IPS-20b (cell line): ENCODE measurements around the gene HSPA2.

ENCODE experiments used
- H3K27ac ChIP-seq: one replicate; pipeline ENCODE4 v1.5.1; 2013; ENCODE audit warnings: low read length
- H3K27me3 ChIP-seq: 2 replicates; pipeline ENCODE4 v1.6.1; 2013; ENCODE audit warnings: mild to moderate bottlenecking, low read length, inconsistent platforms; ENCODE audit not compliant: insufficient read depth
- H3K36me3 ChIP-seq: 2 replicates; pipeline ENCODE4 v1.6.1; 2013; ENCODE audit warnings: low read depth, mild to moderate bottlenecking, inconsistent platforms, low read length, moderate library complexity; ENCODE audit not compliant: insufficient read depth
- H3K4me1 ChIP-seq: 2 replicates; pipeline ENCODE4 v1.6.1; 2013; ENCODE audit warnings: mild to moderate bottlenecking, control low read depth, inconsistent platforms, low read length, moderate library complexity; ENCODE audit not compliant: insufficient read depth
- H3K4me3 ChIP-seq: 2 replicates; pipeline ENCODE4 v1.5.1; 2013; ENCODE audit warnings: mild to moderate bottlenecking, low read length, inconsistent platforms
- H3K9ac ChIP-seq: 2 replicates; pipeline ENCODE4 v1.6.1; 2013; ENCODE audit warnings: low read depth, mild to moderate bottlenecking, inconsistent platforms, low read length, moderate library complexity
- H3K9me3 ChIP-seq: 2 replicates; pipeline ENCODE4 v1.6.1; 2013; ENCODE audit warnings: mild to moderate bottlenecking, low read depth, low read length, inconsistent platforms; ENCODE audit not compliant: insufficient read depth

HSPA2 gene

DNA sequence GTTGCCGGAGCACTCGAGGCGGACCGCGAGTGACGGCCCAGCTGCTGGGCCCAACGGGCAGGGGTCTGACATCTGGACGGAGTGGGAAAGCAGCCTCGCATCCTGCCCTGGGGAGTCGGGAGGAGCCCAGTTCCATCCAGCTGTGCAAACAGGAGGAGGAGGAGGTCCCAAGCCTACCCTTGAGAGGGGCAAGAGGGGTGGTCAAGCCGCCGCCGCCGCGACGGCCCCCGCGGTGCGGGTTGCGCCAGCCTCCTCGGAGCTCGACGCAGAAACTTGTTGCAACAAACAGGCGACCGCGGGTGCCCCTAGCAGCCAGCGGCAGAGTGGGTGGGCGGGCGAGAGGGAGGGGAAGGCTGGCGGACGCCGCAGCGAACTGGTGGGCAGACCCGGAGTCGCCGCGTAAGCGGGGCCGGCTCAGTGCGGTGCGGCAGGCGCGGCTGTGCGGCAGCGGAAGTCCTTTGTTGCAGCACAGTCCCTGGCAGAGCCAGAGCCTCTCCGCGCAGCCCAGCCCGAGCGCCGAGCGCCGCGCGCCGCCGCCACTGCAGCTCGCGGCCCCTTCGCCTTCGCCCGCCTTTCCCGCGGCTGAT is 36.1 kb upstream of the HSPA2 start, which contains the start of gene ZBTB1:
Gene ZBTB1, plus strand, starts transcription at position 461 of the 587 bp plus-strand sequence. CDS start 16,735 bp downstream, outside the sequence.
- Histone ChIP-seq H3K9me3 (no peaks in the 10 kb centered on the region), H3K36me3 (no peaks in the 10 kb centered on the region), H3K4me1 (peaks cover 30% of the 10 kb centered on the region), H3K9ac (peak within 1 kb of the TSS; percentile 97), H3K4me3 (peak within 1 kb of the TSS; percentile 96), H3K27ac (peak within 1 kb of the TSS; percentile 98), H3K27me3 (no peaks in the 10 kb centered on the region)

DNA sequence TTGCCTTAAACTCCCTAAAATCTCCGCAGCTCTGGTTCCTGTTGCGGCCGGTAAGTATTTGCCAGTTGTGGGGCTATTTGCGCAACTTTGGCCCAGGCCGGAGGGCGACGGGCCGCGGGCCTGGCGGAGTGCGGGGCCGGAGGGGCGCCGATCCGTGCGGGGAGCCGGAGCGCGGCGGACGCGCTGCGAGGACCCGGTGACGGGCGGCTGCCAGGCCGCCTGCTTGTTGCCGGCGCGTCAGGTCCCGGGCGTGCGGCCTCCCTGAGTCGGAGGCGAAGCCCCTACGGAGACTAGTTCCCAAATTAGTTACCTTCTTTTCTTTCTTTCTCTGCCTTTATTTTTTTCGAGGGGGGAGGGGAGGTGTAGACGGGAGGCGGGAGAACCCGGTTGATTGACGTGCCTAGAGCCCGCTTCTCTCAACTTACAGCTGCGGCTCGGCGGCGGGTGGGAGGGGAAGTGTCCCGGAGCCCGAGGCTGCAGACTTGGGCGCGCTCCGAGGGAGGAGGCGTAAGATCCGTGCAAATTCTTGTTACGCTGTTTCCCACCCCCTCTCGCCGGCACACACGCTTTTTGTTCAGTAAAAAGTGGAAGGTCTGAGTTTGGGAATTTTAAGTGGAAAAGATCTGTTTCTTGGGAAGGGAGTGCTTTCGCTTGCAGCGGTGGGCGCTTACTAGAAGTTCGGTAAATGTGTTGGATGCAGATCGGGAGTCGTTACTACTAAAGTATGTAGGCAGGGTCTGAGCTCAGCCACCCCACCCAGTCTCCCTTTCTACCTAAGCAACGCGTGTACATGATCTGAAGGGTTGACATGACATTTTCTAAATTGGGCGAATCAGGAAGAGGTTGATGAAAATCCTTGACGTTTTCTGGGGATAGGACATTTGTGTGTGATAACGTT is 35.4 kb upstream of the HSPA2 start:
- Histone ChIP-seq H3K9me3 (no peaks in the 10 kb centered on the region), H3K27ac (peak overlapping the region; percentile 98), H3K27me3 (no peaks in the 10 kb centered on the region), H3K9ac (peak overlapping the region; percentile 97), H3K36me3 (no peaks in the 10 kb centered on the region), H3K4me3 (peak overlapping the region; percentile 96), H3K4me1 (peaks cover 32% of the 10 kb centered on the region)

DNA sequence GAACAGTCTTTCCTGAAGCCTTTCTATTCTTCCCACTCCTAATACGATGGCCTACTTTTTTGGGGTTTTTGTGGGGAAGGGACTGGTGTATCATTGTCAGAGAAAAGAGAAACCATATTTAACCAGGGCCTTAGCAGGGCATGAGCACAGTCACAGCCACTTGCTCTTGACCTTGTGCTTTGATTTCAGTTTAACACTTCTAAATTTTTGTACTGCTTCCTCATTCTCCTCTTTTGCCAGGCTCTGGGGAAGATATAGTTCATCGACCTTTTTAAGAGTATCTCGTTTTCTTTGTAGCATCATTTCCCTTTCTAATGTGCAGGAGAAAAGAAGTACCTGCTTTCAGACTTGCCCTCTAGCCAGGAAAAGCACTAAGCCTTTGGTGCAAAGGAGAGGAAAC is 33.8 kb upstream of the HSPA2 start:
- H3K9me3 ChIP-seq, result no peaks in the 10 kb centered on the region
- no peak overlapping the region; the same call in 1 of the 2 replicates for H3K9ac ChIP-seq
- H3K4me3 ChIP-seq, result peak overlapping the region; percentile 3; the same call in 1 of the 2 replicates
- 0 out of 2 replicates have a peak, but pooled peaks cover 5% of the 10 kb centered on the region for H3K36me3 ChIP-seq
- peaks cover 37% of the 10 kb centered on the region for H3K4me1 ChIP-seq
- no peak overlapping the region for H3K27ac ChIP-seq
- H3K27me3 ChIP-seq, result no peaks in the 10 kb centered on the region

DNA sequence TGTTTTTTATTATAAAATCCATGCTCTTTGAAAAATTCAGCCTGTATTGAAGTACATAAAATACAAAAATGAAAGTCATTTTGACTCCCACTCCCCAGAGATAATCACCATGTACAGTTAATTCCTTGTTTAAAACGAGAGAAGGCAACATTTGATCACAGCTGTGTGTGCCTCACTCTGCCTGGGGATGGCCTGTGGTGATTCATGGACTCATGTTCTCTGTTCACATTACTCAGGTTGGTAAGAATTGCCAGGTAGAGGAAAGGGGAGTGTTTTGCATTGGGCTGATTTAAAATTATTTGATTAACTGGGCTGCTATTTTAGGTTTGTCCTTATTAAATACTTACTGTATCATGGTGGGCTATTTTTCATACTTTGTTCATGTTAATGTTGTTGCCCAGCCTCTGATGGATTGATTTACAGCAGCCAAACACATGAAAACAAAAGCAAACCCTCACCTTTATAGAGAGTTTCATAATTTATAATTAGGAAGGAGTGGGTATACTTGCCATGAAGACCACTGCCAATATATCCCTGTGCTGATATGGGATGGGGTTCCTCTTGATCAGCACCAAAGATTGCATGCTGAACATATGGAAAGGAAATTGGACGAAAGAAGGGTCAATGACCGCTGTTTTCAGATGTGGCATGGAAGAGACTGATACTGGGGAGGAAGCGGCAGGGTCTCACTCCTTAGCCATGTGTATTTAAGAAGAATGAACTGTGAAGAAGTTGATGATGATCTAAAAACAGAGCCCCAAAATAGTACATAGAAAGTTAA is 33.0 kb upstream of the HSPA2 start:
- H3K4me1 ChIP-seq, result peaks cover 28% of the 10 kb centered on the region
- H3K4me3 ChIP-seq, result no peak overlapping the region
- H3K36me3 ChIP-seq, result 0 out of 2 replicates have a peak, but pooled peaks cover 5% of the 10 kb centered on the region
- no peak overlapping the region for H3K27ac ChIP-seq
- no peaks in the 10 kb centered on the region for H3K27me3 ChIP-seq
- no peak overlapping the region; the same call in 1 of the 2 replicates for H3K9ac ChIP-seq
- H3K9me3 ChIP-seq, result no peaks in the 10 kb centered on the region

DNA sequence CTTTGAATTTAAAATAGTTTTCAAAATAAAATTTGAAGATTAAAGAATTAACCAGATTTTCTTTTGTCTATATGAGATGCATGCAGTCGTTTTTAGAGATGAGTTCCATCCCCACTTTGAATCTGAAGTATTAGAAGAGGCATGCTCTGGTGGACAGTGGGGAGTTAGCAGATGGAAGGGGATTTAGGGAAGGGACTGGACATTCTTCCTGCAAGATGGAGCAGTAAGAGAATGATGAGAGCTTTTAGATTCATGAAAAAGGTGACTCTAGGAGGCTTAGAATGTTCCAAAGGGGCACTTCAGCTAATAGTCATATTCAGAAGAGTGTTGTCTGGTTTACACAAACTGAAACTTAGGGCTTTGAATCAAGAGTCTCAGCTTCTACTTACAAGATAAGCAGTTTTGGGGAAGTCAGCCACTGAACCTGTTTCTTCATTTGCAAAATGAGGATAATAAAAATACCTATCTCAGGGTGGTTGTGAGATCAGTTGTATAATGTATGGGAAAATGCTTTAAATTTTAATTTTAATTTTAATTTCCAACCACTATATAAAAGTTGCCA is 32.2 kb upstream of the HSPA2 start:
- Histone ChIP-seq H3K27ac (no peak overlapping the region), H3K4me1 (peaks cover 26% of the 10 kb centered on the region), H3K9me3 (no peaks in the 10 kb centered on the region), H3K27me3 (no peaks in the 10 kb centered on the region), H3K9ac (no peak overlapping the region), H3K36me3 (0 out of 2 replicates have a peak, but pooled peaks cover 5% of the 10 kb centered on the region), H3K4me3 (no peak overlapping the region)

DNA sequence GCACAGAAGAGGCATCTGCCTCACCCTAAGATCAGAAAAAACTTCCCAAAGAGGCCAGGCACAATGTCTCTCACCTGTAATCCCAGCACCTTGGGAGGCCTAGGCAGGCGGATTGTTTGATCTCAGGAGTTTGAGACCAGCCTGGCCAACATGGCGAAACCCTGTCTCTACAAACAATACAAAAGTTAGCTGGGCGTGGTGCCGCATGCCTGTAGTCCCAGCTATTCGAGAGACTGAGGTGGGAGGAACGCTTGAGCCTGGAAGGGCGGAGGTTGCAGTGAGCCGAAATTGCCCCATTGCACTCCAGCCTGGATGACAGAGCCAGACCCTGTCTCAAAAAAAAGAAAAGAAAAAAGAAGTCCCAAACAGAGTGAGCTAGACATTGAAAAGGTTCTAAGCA is 31.5 kb upstream of the HSPA2 start:
- H3K27ac ChIP-seq, result no peak overlapping the region
- 0 out of 2 replicates have a peak, but pooled peaks cover 5% of the 10 kb centered on the region for H3K36me3 ChIP-seq
- H3K27me3 ChIP-seq, result no peaks in the 10 kb centered on the region
- peaks cover 26% of the 10 kb centered on the region for H3K4me1 ChIP-seq
- H3K9ac ChIP-seq, result no peak overlapping the region
- H3K4me3 ChIP-seq, result no peak overlapping the region; the same call in 1 of the 2 replicates
- no peaks in the 10 kb centered on the region for H3K9me3 ChIP-seq

DNA sequence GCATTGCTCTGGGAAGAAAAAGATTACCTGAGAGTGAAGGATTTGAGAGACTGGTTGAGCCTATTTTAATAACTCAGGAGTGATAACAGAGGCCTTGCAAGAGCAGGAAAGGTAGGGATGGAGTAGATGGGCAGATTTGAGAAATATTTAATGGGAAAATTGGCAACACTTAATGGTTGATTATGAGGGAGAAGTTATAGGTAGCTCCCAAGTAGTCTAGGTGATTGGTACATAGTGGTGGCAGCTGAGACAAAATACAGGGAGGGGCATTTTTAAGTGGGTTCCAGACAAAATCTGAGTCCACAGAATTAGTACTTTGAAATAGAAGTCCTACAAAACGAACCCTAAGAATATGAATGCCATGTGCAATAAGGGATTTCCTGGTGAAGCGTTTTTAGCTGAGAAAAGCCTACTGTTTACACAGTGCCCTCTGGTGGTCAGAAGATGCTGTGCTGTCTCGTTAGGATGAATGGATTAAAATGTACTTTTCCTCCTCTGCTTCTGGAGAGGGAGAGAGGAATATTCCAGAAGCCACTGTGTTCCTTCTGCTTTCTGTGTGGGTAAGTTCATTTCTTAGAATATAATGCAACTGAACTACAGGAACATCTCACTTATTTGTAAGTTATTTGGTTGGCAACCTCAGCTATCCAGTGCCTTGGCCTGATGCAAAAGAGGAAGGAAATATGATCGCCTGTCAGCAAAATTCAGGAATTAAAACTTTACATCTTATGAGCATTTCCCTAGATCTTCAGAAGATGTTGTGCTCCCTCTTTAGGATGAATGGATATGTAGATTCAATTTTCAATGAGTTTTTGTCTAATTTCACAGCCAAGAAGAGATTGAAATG is 29.5 kb upstream of the HSPA2 start:
- Histone ChIP-seq H3K4me1 (peaks cover 26% of the 10 kb centered on the region), H3K27me3 (no peaks in the 10 kb centered on the region), H3K4me3 (no peak overlapping the region), H3K9me3 (no peaks in the 10 kb centered on the region), H3K36me3 (0 out of 2 replicates have a peak, but pooled peaks cover 5% of the 10 kb centered on the region), H3K27ac (no peak overlapping the region), H3K9ac (0 out of 2 replicates have a peak overlapping the region, but pooled peaks have one; percentile 26)

DNA sequence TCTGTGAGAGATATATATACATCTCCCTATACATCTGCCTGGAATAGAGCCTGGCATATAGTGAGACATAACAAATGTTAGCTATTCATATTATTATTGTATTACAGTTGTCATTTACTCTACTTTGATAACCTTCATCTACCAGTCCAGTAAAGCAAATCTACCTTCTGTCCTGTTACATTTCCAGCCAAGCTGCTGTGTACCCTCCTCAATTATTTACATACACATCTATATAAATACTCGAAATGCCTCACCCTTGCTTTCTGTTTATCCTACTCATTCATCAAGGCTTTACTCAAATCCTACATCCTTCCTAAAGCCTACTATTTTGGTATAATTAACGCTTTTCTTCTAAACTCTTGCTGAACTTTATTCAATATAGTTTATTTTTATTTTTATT is 27.3 kb upstream of the HSPA2 start:
- Histone ChIP-seq H3K4me3 (no peak overlapping the region), H3K9me3 (no peaks in the 10 kb centered on the region), H3K9ac (no peak overlapping the region), H3K36me3 (0 out of 2 replicates have a peak, but pooled peaks cover 5% of the 10 kb centered on the region), H3K4me1 (peaks cover 18% of the 10 kb centered on the region), H3K27ac (no peak overlapping the region), H3K27me3 (no peaks in the 10 kb centered on the region)

DNA sequence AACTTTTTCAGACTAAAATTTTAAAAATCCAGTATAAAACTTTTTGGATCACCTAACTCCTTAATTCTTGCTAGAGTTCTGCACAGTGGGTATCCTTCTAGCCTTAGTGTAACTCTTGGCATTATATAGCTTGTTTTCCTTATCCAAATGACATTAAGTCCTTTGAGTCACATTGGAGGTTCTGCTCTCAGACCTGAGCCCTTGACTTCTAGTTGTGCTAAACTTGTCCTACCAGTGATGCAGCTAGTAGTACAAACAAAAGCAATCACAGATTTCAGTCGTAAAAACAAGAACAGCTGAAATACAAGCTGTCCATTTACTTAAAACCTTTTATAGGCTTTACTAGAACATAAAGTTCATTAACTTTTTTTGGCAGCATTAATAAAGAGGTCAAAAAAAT is 25.5 kb upstream of the HSPA2 start:
- H3K4me1 ChIP-seq, result peaks cover 9% of the 10 kb centered on the region
- H3K4me3 ChIP-seq, result no peak overlapping the region
- no peak overlapping the region for H3K27ac ChIP-seq
- no peaks in the 10 kb centered on the region for H3K9me3 ChIP-seq
- no peaks in the 10 kb centered on the region for H3K27me3 ChIP-seq
- H3K36me3 ChIP-seq, result 0 out of 2 replicates have a peak, but pooled peaks cover 5% of the 10 kb centered on the region
- no peak overlapping the region for H3K9ac ChIP-seq

DNA sequence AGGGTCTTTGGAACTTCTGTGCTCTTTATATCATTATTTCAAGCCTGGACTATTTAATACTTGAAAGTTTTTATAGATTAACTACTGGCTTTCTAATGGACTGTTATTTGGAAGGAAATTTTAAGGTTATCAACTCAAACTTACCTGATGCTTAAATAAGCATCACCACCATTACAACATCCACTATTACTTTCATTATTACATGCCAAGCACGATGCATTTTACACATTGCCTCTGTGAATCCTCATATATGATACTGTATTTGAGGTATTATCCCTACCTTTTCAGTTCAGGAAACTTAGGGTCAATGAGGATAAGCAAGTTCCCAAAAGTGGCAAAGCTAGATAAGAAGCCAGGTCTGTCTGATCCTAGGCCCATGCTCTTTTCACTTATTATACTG is 23.6 kb upstream of the HSPA2 start:
- no peaks in the 10 kb centered on the region for H3K27me3 ChIP-seq
- no peaks in the 10 kb centered on the region; the same call in 1 of the 2 replicates for H3K4me1 ChIP-seq
- peaks cover 7% of the 10 kb centered on the region for H3K36me3 ChIP-seq
- no peak overlapping the region for H3K4me3 ChIP-seq
- H3K9me3 ChIP-seq, result no peaks in the 10 kb centered on the region
- H3K9ac ChIP-seq, result no peak overlapping the region
- no peak overlapping the region for H3K27ac ChIP-seq
